Trophoblast cell (in vitro differentiated cells and primary cell): ENCODE results near the gene MGAT5.

ENCODE experiments used
- DNase-seq, 2 donors: peaks; one replicate each; pipeline ENCODE4 v3.0.0-alpha.2; 2016
- H2AFZ ChIP-seq: 2 replicates; pipeline ENCODE4 v1.6.1; 2013; ENCODE audit warnings: low read length, moderate library complexity, mild to moderate bottlenecking; ENCODE audit not compliant: insufficient read depth, poor library complexity
- H2AK5ac ChIP-seq: 2 replicates; pipeline ENCODE4 v1.6.1; 2013; ENCODE audit warnings: mild to moderate bottlenecking, low read length
- H2BK120ac ChIP-seq: 2 replicates; pipeline ENCODE4 v1.6.1; 2013; ENCODE audit warnings: low read length, mild to moderate bottlenecking, moderate library complexity; ENCODE audit not compliant: insufficient read depth, poor library complexity
- H2BK12ac ChIP-seq: 2 replicates; pipeline ENCODE4 v1.6.1; 2013; ENCODE audit warnings: mild to moderate bottlenecking, low read length, moderate library complexity
- H2BK5ac ChIP-seq: 2 replicates; pipeline ENCODE4 v1.6.1; 2013; ENCODE audit warnings: low read length, low read depth, moderate library complexity, mild to moderate bottlenecking; ENCODE audit not compliant: poor library complexity
- H3K14ac ChIP-seq: 2 replicates; pipeline ENCODE4 v1.6.1; 2013; ENCODE audit warnings: mild to moderate bottlenecking, low read length
- H3K18ac ChIP-seq: 2 replicates; pipeline ENCODE4 v1.6.1; 2013; ENCODE audit warnings: mild to moderate bottlenecking, low read length
- H3K23ac ChIP-seq: 2 replicates; pipeline ENCODE4 v1.6.1; 2013; ENCODE audit warnings: low read length
- H3K27ac ChIP-seq: 2 replicates; pipeline ENCODE4 v1.5.1; 2013; ENCODE audit warnings: low read depth, mild to moderate bottlenecking, inconsistent platforms, low read length, moderate library complexity
- H3K27me3 ChIP-seq: 2 replicates; pipeline ENCODE4 v1.6.1; 2013; ENCODE audit warnings: inconsistent platforms, mild to moderate bottlenecking, low read length, moderate library complexity; ENCODE audit not compliant: insufficient read depth
- H3K36me3 ChIP-seq, 2 experiments: 1 replicate in 1 of 2; 2 replicates in 1 of 2; pipeline ENCODE4 v1.6.1; 2013; ENCODE audit warnings: low read length in 2 of 2, mild to moderate bottlenecking in 2 of 2, moderate library complexity in 1 of 2; ENCODE audit not compliant: insufficient read depth in 2 of 2, control insufficient read depth in 1 of 2
- H3K4ac ChIP-seq: 2 replicates; pipeline ENCODE4 v1.6.1; 2013; ENCODE audit warnings: low read depth, mild to moderate bottlenecking, low read length, moderate library complexity
- H3K4me1 ChIP-seq, 2 experiments: 1 replicate in 1 of 2; 2 replicates in 1 of 2; pipeline ENCODE4 v1.6.1; 2013; ENCODE audit warnings: low read length in 2 of 2, mild to moderate bottlenecking in 2 of 2, moderate library complexity in 1 of 2; ENCODE audit not compliant: insufficient read depth in 2 of 2, control insufficient read depth in 1 of 2
- H3K4me2 ChIP-seq: 2 replicates; pipeline ENCODE4 v1.6.1; 2013; ENCODE audit warnings: inconsistent platforms, mild to moderate bottlenecking, low read length, moderate library complexity
- H3K4me3 ChIP-seq: 2 replicates; pipeline ENCODE4 v1.5.1; 2013; ENCODE audit warnings: mild to moderate bottlenecking, low read depth, low read length, inconsistent platforms
- H3K79me1 ChIP-seq: one replicate; pipeline ENCODE4 v1.6.1; 2013; ENCODE audit warnings: low read length
- H3K79me2 ChIP-seq: 2 replicates; pipeline ENCODE4 v1.6.1; 2013; ENCODE audit warnings: low read length, mild to moderate bottlenecking; ENCODE audit not compliant: control insufficient read depth, insufficient read depth, poor library complexity
- H3K9ac ChIP-seq: 2 replicates; pipeline ENCODE4 v1.6.1; 2013; ENCODE audit warnings: mild to moderate bottlenecking, low read length
- H3K9me3 ChIP-seq: 2 replicates; pipeline ENCODE4 v1.6.1; 2013; ENCODE audit warnings: low read depth, mild to moderate bottlenecking, control low read depth, inconsistent platforms, low read length; ENCODE audit not compliant: insufficient read depth
- H4K12ac ChIP-seq: 2 replicates; pipeline ENCODE4 v1.6.1; 2013; ENCODE audit warnings: low read depth, mild to moderate bottlenecking, low read length, moderate library complexity
- H4K8ac ChIP-seq: 2 replicates; pipeline ENCODE4 v1.6.1; 2013; ENCODE audit warnings: low read depth, mild to moderate bottlenecking, low read length, moderate library complexity
- H4K91ac ChIP-seq: one replicate; pipeline ENCODE4 v1.6.1; 2013; ENCODE audit warnings: low read depth, mild to moderate bottlenecking, low read length, moderate library complexity
- WGBS: extraction: QIAGEN DNeasy Blood & Tissue Kit; methylation state at CpG from one replicate; pipeline ENCODE4 v1.1.7; 2013; ENCODE audit warnings: missing lambda C conversion rate; ENCODE audit not compliant: insufficient read length, insufficient coverage; ENCODE audit errors: extremely low coverage; 5-methylcytosine and 5-hydroxymethylcytosine counted together

Gene MGAT5

DNA sequence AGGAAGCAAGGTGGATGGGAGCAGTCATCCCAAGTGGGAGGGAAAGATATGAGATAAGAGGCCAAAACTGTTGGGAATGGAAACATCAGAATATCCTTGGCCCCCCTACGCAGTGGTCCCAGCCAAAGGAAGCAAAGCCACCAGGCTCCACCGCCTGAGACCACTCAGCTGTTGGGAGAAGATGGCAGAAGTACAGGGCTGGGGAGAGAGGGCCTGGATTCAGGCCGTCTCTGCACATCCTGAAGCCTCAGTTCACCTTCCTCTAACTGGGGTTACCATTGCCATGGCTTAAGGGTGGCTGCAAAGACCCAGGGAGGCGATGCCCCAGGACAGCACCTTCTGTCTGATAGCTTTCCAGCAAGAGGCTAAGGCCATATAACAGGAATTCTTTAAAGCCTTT, 193.8 kb downstream of the MGAT5 start:
- Histone ChIP-seq H3K36me3 (peaks cover 3 to 9% of the 10 kb centered on the region in 2 experiments), H3K4me1 (peaks cover 0 to 3% of the 10 kb centered on the region in 2 experiments), H2AFZ (no peak overlapping the region), H2BK120ac (no peak overlapping the region), H3K18ac (no peak overlapping the region), H4K91ac (no peak overlapping the region), H4K12ac (no peak overlapping the region), H3K9ac (no peak overlapping the region), H3K4me2 (no peak overlapping the region), H2BK12ac (no peak overlapping the region), H3K79me1 (no peaks in the 10 kb centered on the region), H3K27me3 (no peaks in the 10 kb centered on the region), H3K79me2 (no peaks in the 10 kb centered on the region), H3K4ac (no peak overlapping the region), H3K4me3 (no peak overlapping the region), H3K23ac (no peak overlapping the region), H4K8ac (no peak overlapping the region), H2AK5ac (no peak overlapping the region), H3K14ac (no peak overlapping the region), H2BK5ac (no peak overlapping the region), H3K9me3 (no peaks in the 10 kb centered on the region), H3K27ac (no peak overlapping the region)
- no peak for DNase-seq
- WGBS = no CpG with 5 or more reads among the region's 4 CpGs

DNA sequence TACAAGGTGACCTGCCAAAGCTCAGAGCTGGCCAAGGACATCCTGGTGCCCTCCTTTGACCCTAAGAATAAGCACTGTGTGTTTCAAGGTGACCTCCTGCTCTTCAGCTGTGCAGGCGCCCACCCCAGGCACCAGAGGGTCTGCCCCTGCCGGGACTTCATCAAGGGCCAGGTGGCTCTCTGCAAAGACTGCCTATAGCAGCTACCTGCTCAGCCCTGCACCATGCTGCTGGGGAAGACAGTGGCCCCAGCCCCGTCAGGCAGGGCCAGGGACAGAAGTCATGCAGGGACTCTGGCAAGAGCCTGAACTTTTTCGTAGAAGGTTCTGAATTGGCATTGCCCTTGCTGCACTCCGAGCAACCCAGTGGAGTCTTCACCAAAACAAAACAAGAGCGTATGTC, 194.8 kb downstream of the MGAT5 start:
- H3K9ac ChIP-seq = no peak overlapping the region
- H3K79me2 ChIP-seq = no peaks in the 10 kb centered on the region
- no peaks in the 10 kb centered on the region for H3K9me3 ChIP-seq
- H2BK120ac ChIP-seq = no peak overlapping the region
- H3K27me3 ChIP-seq = no peaks in the 10 kb centered on the region
- no peak overlapping the region for H2AK5ac ChIP-seq
- no peaks in the 10 kb centered on the region for H3K79me1 ChIP-seq
- no peak overlapping the region for H2BK12ac ChIP-seq
- H3K4ac ChIP-seq = no peak overlapping the region
- no peak overlapping the region for H2BK5ac ChIP-seq
- peaks cover 0 to 6% of the 10 kb centered on the region in 2 experiments for H3K4me1 ChIP-seq
- no peak overlapping the region for H3K27ac ChIP-seq
- H4K8ac ChIP-seq = no peak overlapping the region
- H4K12ac ChIP-seq = no peak overlapping the region
- H3K14ac ChIP-seq = no peak overlapping the region
- no peak overlapping the region for H3K4me2 ChIP-seq
- H3K36me3 ChIP-seq = peaks cover 3 to 9% of the 10 kb centered on the region in 2 experiments
- no peak overlapping the region for H3K23ac ChIP-seq
- no CpG with 5 or more reads among the region's 6 CpGs for WGBS
- no peak overlapping the region for H4K91ac ChIP-seq
- no peak overlapping the region for H3K4me3 ChIP-seq
- DNase-seq = no peak
- H2AFZ ChIP-seq = no peak overlapping the region
- H3K18ac ChIP-seq = no peak overlapping the region

DNA sequence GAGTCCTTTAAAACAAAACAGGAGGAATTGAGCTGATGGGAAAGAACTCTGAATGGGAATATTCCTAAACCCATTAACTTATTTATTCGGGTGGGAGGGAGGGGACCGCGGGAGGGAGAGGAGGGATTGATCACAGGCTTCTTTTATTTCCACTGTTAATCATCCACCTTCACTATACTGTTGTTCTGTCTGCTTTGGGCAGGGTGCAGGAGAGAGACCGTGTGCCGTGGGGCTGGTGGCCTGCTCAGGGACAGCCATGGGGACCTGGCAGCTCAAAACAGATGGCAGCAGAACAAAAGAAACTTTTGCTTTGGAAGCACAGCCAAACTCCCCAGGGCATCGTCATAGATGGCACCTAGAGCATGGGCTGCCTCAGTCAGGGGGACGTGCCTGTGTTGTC, 195.3 kb downstream of the MGAT5 start:
- Histone ChIP-seq H3K79me2 (no peaks in the 10 kb centered on the region), H3K23ac (no peak overlapping the region), H3K14ac (no peak overlapping the region), H4K12ac (no peak overlapping the region), H3K4me2 (no peak overlapping the region), H2BK5ac (no peak overlapping the region), H3K4me3 (no peak overlapping the region), H3K9ac (no peak overlapping the region), H3K27me3 (no peaks in the 10 kb centered on the region), H3K9me3 (no peaks in the 10 kb centered on the region), H3K4me1 (peaks cover 4 to 11% of the 10 kb centered on the region in 2 experiments), H2BK120ac (no peak overlapping the region), H2AK5ac (no peak overlapping the region), H3K79me1 (no peaks in the 10 kb centered on the region), H3K18ac (no peak overlapping the region), H4K8ac (no peak overlapping the region), H3K36me3 (peaks cover 3 to 9% of the 10 kb centered on the region in 2 experiments), H3K4ac (no peak overlapping the region), H2BK12ac (no peak overlapping the region), H2AFZ (no peak overlapping the region), H4K91ac (no peak overlapping the region), H3K27ac (no peak overlapping the region)
- no peak for DNase-seq
- no CpG with 5 or more reads among the region's 7 CpGs for WGBS

DNA sequence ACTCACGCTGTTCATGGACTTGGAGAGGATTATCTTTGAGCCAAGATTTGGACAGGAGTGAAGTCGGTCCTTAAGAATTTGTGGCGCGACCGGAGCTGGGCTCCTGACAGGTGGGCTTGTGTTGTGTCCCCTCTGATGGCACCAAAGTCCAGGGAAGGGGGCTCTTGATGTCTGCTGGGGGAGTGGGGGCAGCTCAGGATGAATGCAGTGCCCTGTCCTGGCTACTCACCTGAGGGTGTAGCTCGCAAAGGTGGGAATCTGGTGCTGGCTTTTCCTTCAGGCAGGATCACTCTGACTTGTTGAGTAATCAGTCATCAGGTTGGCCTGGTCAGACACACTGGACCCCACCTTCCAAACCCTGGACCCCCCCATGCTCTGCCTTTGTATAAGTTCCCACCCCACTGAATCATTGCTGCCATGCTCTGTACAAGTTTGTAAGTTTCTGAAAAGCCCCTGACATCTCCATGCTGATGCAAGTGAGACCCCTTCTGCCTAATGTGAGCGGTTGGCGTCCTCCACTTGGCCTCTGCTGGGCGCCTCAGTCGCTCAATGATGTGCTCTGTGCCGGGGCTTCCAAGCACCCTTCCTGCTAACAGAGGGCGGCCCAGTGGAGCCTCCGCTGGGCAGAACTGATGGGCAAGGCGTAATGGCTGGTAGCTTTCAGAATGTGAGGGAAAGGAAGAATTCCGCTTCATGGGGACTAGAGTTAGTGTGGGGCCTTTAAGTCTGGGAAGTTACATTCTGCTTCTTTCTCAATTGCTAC, 196.1 kb downstream of the MGAT5 start:
- Histone ChIP-seq H3K14ac (no peak overlapping the region), H4K8ac (no peak overlapping the region), H3K79me1 (no peaks in the 10 kb centered on the region), H3K4me1 (peaks cover 6 to 12% of the 10 kb centered on the region in 2 experiments), H3K9ac (no peak overlapping the region), H3K4me2 (no peak overlapping the region), H4K12ac (no peak overlapping the region), H3K79me2 (no peaks in the 10 kb centered on the region), H3K27me3 (no peaks in the 10 kb centered on the region), H3K18ac (no peak overlapping the region), H4K91ac (no peak overlapping the region), H2BK5ac (no peak overlapping the region), H3K27ac (no peak overlapping the region), H3K23ac (no peak overlapping the region), H2AK5ac (no peak overlapping the region), H2AFZ (no peak overlapping the region), H3K36me3 (peaks cover 3 to 9% of the 10 kb centered on the region in 2 experiments), H3K4me3 (no peak overlapping the region), H3K9me3 (no peaks in the 10 kb centered on the region), H2BK12ac (no peak overlapping the region), H3K4ac (no peak overlapping the region), H2BK120ac (no peak overlapping the region)
- no peak for DNase-seq
- WGBS = no CpG with 5 or more reads among the region's 15 CpGs
